HG03469 (cell line): ENCODE data around the gene CPSF4L.
"Not testable (repeated sequence)": the region's sequence is repeated elsewhere in the genome, so short reads cannot be mapped to it uniquely, and the experiment has no call there.

Experiments used
- ATAC-seq: cut with Tn5 transposase; IDR thresholded peaks from one replicate; pipeline ENCODE4 v1.9.1; 2021; ENCODE audit warnings: mild to moderate bottlenecking, moderate library complexity, moderate number of reproducible peaks; ENCODE audit not compliant: unreplicated experiment

Gene CPSF4L

DNA sequence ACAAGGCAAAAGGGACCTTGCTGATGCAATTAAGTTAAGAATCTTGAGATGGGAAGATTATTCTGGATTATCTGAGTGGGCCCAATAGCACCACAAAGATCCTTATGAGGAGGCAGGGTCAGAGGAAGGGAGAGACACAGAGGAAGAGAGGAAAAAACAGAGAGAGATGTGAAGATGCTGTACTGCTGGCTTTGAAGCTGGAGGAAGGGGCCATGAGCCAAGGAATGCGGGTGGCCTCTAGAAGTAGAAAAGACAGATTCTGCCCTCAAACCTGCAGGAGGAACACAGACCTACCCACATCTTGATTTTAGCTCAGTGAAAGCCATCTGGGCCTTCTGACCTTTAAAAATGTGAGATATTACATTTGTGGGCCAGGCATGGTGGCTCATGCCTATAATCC, 8.1 kb upstream of the CPSF4L start:
- no peak for ATAC-seq

DNA sequence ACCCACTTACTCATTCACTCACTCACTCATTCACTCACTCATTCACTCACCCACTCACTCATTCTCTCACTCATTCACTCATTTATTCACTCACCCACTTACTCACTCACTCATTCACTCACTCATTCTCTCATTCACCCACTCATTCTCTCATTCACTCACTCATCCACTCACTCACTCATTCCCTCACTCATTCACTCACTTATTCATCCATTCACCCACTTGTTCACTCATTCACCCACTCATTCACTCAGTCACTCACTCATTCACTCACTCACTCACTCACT, 7.6 kb upstream of the CPSF4L start:
- ATAC-seq, result no peak

DNA sequence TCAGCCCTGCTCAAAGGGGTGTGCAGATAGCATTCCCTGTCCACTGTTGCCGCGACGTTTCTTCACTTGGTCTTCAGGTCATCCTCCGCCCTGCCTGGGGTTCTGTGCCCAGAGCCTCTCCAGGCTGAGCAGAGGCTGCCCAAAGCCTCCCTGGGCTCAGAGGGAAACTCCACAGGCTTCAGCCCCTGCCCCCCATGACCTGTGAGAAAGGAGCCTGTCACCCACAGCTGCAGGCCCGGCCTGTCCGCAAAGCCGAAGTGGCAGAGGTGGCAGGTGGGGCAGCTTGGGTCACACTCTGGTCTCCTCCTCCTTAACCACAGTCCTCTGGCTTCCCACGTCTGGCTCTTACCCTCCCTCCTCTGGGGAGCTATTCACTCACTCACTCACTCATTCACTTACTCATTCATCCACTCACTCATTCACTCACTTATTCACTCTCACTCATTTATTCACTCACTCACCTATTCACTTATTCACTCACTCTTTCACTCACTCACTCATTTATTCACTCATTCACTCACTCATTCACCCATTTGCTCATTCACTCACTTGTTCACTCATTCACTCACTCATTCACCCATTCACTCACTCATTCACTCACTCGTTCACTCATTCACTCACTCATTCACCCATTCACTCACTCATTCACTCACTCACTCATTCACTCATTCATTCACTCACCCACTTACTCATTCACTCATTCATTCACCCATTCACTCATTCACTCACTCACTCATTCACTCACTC, 7.1 kb upstream of the CPSF4L start:
- no peak for ATAC-seq

DNA sequence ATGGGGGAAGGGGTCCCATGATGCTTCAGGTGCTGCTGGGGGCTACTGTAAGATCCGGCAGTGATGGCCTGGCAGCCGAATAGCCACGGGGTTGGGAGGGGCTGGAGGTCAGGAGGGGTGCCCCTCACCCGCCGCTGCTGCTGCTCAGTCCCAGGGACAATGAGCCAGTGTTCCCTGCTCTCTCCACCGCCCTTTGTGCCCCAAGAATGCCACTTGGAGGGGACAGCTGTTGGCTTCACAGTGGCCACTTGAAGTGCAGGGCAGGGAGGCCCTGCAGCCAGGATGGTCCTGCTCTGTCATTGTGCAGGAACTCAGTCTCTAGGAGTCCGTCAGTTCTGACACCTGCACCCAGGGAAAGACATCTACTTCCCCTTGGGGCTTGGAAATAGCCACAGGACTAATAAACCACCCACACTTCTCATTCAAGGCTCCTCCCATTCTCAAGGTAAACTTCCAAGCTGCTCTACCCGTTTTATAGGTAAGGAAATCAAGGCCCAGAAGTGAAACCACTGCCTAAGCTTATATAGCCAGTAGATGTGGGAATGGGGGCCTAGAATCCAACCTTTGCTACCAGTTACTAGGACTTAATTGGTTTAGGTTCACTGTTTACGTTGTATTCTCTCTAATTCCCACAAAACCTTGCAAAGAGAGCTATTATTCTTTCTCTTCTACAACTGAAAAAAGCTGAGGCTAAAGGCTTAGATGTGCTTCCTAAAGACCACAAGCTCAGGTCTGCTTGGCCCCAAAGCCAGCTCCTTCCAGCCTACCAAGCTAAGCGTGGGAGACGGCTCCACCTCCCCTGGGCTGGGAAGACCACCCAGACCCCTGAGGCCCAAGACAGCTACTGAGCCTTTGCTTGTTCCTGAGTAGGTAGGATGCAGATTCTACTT, 6.2 kb upstream of the CPSF4L start:
- ATAC-seq, result no peak

- no peak for ATAC-seq
Observed at GRCh38 chr17:73266796-73267195, 5.1 kb upstream of the CPSF4L start.

DNA sequence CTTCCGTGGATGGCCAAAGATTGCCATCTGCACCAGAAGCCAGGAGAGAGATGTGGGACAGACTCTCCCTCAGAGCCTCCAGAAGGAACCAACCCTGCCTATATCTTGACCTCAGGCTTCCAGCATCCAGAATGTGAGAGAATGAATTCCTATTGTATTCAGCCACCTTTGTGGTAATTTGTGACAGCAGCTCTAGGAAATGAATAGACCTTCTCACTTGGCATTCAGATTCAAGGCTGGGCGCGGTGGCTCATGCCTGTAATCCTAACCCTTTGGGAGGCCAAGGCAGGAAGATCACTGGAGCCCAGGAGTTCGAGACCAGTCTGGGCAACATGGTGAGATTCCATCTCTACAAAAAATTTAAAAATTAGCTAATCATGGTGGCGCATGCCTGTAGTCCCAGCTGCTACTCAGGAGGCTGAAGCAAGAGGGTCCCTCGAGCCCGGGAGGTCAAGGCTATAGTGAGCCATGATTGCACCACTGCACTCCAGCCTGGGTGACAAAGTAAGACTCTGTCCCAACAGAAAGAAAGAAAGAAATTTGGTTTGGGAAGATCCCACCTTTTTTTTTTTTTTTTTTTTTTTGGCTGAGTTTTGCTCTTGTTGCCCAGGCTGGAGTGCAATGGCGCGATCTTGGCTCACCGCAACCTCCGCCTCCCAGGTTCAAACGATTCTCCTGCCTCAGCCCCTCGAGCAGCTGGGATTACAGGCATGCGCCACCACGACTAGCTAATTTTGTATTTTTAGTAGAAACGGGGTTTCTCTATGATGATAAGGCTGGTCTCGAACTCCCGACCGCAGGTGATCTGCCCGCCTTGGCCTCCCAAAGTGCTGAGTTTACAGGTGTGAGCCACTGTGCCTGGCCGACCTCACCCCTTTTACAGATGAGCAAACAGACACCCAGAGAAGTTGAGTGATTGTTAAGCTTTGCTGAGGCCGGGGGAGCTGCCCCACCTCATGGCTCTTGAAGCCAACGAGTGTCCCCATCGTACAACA, 4.3 kb upstream of the CPSF4L start:
- ATAC-seq, result no peak

- not testable (repeated sequence) for ATAC-seq
Observed at GRCh38 chr17:73264448-73264847, 2.8 kb upstream of the CPSF4L start.

- ATAC-seq, result no peak
Observed at GRCh38 chr17:73262676-73263642, 1.3 kb upstream of the CPSF4L start.

DNA sequence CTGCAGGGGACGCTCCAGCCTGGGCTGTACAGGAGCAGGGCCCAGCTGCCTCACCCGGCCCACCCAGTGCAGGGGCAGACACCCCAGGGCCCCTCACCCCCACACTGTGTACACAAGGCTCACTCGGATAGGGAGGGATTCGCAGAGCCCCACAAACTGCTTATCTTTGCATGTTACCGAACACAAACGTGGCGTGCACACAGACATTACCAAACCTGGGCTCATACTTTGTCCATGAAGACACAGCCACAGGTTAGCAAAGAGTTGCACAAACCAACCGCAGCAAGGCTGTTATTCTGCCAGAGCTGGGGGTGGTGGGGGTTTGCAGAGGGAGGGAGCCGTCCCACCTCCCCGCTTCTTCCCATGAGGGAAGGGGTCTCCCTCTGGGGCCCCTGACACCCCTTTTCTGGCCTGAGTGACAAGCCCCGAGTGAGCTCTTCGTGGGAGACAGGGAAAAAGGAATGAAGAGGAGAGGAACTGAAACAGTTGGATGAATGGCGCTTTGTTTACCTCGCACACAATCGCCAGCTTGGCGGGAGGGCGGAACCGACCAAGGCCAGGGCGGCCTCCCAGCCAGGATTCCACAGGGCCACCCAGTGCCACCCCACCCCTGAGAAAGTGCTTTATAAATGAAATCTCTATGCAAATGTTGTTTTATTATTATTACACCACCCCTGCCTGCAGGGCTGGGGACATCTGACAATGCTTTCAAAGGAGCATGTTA, 434 bp upstream of the CPSF4L start:
- ATAC-seq, result no peak

DNA sequence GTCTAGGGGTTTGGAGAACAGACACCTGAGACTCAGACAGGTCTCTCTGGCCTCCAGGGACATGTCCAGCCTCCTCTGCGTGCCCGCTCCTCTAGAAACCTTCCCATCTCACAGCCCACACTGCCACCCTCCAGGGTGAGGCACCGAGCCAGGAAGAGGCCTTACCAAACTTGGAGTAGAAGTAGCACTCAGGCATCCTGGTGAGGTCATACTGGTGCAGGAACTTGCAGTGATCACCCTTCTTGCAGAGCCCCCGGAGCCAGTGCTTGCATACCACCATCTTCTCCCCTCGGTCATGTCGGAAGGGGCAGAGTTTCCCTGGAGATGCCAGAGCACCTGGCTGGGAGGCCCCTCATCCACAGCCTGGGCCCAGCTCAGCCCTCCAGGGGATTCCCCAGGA, 4.2 kb downstream of the CPSF4L start:
- no peak for ATAC-seq

- ATAC-seq, result no peak
Observed at GRCh38 chr17:73256220-73256619, 5.5 kb downstream of the CPSF4L start.

DNA sequence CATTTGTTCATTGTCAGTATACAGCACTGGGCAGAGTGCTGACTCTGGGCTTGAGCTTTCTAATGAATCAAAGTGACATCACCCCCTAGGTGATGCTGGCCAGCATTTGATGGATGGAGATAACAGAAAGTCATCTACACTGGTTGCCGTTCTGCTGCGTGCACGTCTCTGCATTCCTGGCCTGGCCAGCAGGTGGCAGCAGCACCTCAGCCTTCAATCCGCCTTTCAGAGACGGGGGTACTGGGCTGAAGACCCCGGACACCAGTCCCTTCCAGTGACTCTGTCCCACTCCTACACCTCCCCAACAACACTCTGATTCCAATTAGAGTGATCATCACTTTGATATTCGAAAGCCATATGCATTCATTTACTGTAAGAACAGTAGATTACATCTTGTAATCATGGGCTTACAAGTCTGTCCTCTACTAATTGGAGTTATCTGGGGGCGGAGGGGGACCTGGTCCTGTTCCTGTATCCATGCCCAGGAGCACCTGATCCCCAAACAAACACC, 6.0 kb downstream of the CPSF4L start:
- ATAC-seq, result no peak

- ATAC-seq, result no peak
Observed at GRCh38 chr17:73251871-73252270, 9.8 kb downstream of the CPSF4L start.

- ATAC-seq, result no peak
Observed at GRCh38 chr17:73250851-73251640, 10.6 kb downstream of the CPSF4L start.

DNA sequence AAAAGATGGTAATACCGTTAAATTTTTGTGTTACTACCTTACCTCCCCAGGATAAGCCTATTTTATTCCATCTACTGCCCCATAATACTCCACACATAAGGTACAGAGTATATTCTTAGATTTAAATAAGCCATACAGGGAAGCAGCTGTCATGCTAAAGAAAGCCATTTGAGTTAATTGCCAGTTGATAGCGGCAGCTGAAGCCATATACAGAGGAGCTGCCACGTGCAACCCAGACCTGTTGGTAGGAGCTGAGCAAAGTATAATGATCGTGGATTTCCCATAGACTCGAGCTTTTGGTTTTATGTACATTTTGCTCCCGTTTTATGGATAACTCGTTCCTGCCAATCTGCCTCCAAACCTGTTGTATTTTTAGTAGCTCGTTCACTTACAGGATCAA, 12.0 kb downstream of the CPSF4L start:
- ATAC-seq, result no peak

DNA sequence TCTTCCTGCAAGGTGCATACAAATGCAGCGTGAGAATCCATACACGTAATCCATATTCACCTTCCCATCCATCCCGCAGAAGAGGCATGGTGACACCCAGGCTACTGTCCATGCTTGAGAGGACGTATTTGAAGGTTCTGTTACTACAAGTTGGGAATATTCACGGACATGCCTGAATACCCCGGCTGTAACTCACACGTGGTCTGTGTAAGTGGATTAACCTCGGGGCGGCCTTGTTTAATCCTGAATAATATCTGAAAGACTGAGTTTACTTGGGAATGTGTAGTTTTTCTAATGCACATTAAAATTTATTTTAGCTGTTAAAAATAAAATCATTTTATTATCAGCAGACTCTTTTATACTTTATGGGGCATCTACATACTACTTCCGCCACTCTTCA, 13.1 kb downstream of the CPSF4L start:
- ATAC-seq, result no peak

DNA sequence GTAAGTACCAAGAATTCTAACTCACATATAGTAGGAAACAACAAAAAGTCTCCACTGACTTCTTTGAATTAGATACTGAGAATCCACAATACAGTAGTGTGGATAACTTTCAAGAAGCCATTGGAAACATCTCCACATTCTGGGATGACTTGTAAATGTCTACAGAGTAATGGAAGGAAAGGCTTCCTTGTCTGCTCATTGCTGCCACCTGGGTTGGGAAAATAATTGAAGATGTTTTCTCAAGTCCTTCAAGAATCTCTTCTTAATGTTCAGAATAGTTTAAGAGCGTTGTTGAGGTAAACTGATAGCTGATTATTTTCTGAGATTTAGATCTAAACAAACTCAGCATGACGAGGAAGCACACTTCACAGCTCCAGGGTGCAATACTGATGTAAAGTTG, 14.0 kb downstream of the CPSF4L start:
- ATAC-seq, result no peak

DNA sequence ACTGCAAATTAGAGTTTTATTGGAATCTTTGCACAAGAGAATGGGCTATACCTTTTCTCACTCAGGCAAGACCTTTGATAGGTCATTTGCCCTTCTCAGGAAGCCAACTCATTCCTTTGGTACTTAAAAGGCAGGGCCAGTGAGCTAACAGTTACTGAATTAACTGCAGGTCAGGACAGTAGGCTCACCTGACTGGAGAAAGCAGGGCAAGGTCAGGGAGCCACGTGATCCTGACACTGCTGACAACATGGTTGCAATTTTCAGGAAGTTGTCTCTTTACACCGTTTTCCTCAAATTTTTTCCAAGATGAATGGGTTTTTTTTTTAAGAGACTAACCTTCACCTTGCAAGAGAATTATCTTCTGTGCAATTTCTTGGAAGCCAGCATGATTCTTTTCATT, 21.1 kb downstream of the CPSF4L start:
- ATAC-seq, result no peak
